ENCODE results near the gene SPATA2. TPM values are rescaled to one million over a fixed set of nuclear protein-coding genes. Genes with fewer than 3 reads are reported as not detected.

The SPATA2 gene
- total and polyA plus RNA-seq, 2 experiments from 2014 or later = 3.1 to 4.6 TPM

GRCh38 chr20:49859011-49859410 is 56.3 kb downstream of the SPATA2 start:
- H3K4me1 ChIP-seq (ENCODE audit: insufficient read depth) = no peaks in the 10 kb centered on the region
- H3K4me3 ChIP-seq = no peak overlapping the region
- no peaks in the 10 kb centered on the region for H3K9me3 ChIP-seq (ENCODE audit: low read depth)
- no peaks in the 10 kb centered on the region for H4K20me1 ChIP-seq (ENCODE audit: insufficient read depth)
- no peaks in the 10 kb centered on the region for H3K79me2 ChIP-seq (ENCODE audit: insufficient read depth)
- H3K9me2 ChIP-seq (ENCODE audit: insufficient read depth) = no peaks in the 10 kb centered on the region
- WGBS, 2 experiments (ENCODE audit: low coverage in 1 of 2, low lambda C conversion rate in 2 of 2, missing lambda C conversion rate in 2 of 2) = 84 to 90% methylated on average over 6 of the region's 6 CpGs
- H3K27ac ChIP-seq = no peak overlapping the region
- no peaks in the 10 kb centered on the region for H3F3A ChIP-seq (ENCODE audit: insufficient read depth)
- H2AFZ ChIP-seq = no peak overlapping the region
- no peak for TF ChIP-seq EZH2phosphoT487 (IDR thresholded peaks at IDR 0.05; ENCODE audit: insufficient read depth, low read depth)
- no peak for TF ChIP-seq EZH2 (IDR thresholded peaks at IDR 0.05; ENCODE audit: insufficient read depth, poor library complexity, severe bottlenecking)
- H3K36me3 ChIP-seq (ENCODE audit: low read depth) = no peaks in the 10 kb centered on the region
- no peaks in the 10 kb centered on the region for H3K27me3 ChIP-seq (replicated peaks; ENCODE audit: insufficient read depth)
- H3K4me2 ChIP-seq (ENCODE audit: unreplicated experiment) = no peak overlapping the region
- H3K9ac ChIP-seq = no peak overlapping the region
- in situ Hi-C loops (cut with MboI) = no loop called here
- DNase-seq = no peak

DNA sequence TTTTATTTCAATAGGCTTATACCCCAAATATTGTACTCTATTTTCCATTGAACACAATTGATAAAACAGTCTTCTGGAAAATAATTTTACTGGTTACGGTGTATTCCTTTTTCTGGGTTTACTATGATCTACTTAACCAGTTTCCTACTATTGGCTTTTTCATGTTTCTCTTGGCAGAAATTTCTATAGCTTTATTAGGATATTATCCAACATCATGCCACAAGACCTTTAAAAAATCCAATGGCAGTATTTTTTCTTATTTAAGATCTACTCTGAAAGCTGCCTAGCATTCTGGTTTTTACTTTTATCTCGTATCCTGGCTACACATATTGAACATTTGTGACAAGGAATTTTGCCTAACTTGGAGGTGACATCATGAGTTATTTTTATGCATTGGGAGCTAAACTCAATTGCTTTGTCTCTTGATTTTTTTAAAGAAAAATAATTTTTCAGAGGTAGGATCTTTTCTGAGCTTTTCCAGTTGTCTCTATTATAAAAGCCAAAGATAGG is 57.2 kb downstream of the SPATA2 start:
- no peak for TF ChIP-seq EZH2 (IDR thresholded peaks at IDR 0.05; ENCODE audit: insufficient read depth, poor library complexity, severe bottlenecking)
- no peak for TF ChIP-seq EZH2phosphoT487 (IDR thresholded peaks at IDR 0.05; ENCODE audit: insufficient read depth, low read depth)
- in situ Hi-C loops (cut with MboI) = no loop called here
- H3K4me1 ChIP-seq (ENCODE audit: insufficient read depth) = no peaks in the 10 kb centered on the region
- H3K4me2 ChIP-seq (ENCODE audit: unreplicated experiment) = no peak overlapping the region
- no peaks in the 10 kb centered on the region for H3K27me3 ChIP-seq (replicated peaks; ENCODE audit: insufficient read depth)
- H3K79me2 ChIP-seq (ENCODE audit: insufficient read depth) = no peaks in the 10 kb centered on the region
- peak overlapping the region; percentile 5; the same call in 1 of the 2 replicates for H3K27ac ChIP-seq
- no peak overlapping the region for H2AFZ ChIP-seq
- no peaks in the 10 kb centered on the region for H3F3A ChIP-seq (ENCODE audit: insufficient read depth)
- WGBS, 2 experiments (ENCODE audit: low coverage in 1 of 2, low lambda C conversion rate in 2 of 2, missing lambda C conversion rate in 2 of 2) = 66 to 67% methylated on average over 2 of the region's 2 CpGs
- H3K4me3 ChIP-seq = no peak overlapping the region
- no peaks in the 10 kb centered on the region for H3K36me3 ChIP-seq (ENCODE audit: low read depth)
- no peaks in the 10 kb centered on the region for H3K9me2 ChIP-seq (ENCODE audit: insufficient read depth)
- no peaks in the 10 kb centered on the region for H4K20me1 ChIP-seq (ENCODE audit: insufficient read depth)
- H3K9ac ChIP-seq = no peak overlapping the region
- DNase-seq = peak; percentile 38
- no peaks in the 10 kb centered on the region for H3K9me3 ChIP-seq (ENCODE audit: low read depth)

DNA sequence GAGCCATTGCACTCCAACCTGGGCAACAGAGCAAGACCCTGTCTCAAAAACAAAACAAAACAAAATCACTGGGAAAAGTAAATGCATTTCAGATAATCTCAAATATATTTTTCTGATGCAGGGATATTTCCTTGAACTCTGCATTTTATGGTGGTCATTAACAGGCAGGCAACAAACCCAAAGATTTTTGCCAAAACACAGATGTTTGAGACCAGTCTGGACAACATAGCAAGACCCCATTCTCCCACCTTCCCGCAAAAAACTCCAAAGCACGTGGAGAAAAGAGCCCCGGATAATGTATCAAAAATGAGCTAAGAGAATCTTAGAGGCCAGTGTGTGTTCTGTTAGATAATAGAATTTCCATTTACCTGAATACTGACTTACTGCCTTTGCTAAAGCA is 58.4 kb downstream of the SPATA2 start:
- no peaks in the 10 kb centered on the region for H4K20me1 ChIP-seq (ENCODE audit: insufficient read depth)
- no peak overlapping the region for H3K27ac ChIP-seq
- no peaks in the 10 kb centered on the region for H3K9me3 ChIP-seq (ENCODE audit: low read depth)
- WGBS, 2 experiments (ENCODE audit: low coverage in 1 of 2, low lambda C conversion rate in 2 of 2, missing lambda C conversion rate in 2 of 2) = 81 to 90% methylated on average over 3 of the region's 3 CpGs
- TF ChIP-seq EZH2phosphoT487 (IDR thresholded peaks at IDR 0.05; ENCODE audit: insufficient read depth, low read depth) = no peak
- no peak for TF ChIP-seq EZH2 (IDR thresholded peaks at IDR 0.05; ENCODE audit: insufficient read depth, poor library complexity, severe bottlenecking)
- no peak overlapping the region for H2AFZ ChIP-seq
- H3F3A ChIP-seq (ENCODE audit: insufficient read depth) = no peaks in the 10 kb centered on the region
- H3K9me2 ChIP-seq (ENCODE audit: insufficient read depth) = no peaks in the 10 kb centered on the region
- in situ Hi-C loops (cut with MboI) = no loop called here
- no peaks in the 10 kb centered on the region for H3K79me2 ChIP-seq (ENCODE audit: insufficient read depth)
- 0 out of 2 replicates have a peak, but pooled peaks cover 4% of the 10 kb centered on the region for H3K36me3 ChIP-seq (ENCODE audit: low read depth)
- H3K4me1 ChIP-seq (ENCODE audit: insufficient read depth) = no peaks in the 10 kb centered on the region
- DNase-seq = no peak
- H3K4me3 ChIP-seq = no peak overlapping the region
- H3K27me3 ChIP-seq (replicated peaks; ENCODE audit: insufficient read depth) = no peaks in the 10 kb centered on the region
- H3K9ac ChIP-seq = no peak overlapping the region
- H3K4me2 ChIP-seq (ENCODE audit: unreplicated experiment) = no peak overlapping the region

DNA sequence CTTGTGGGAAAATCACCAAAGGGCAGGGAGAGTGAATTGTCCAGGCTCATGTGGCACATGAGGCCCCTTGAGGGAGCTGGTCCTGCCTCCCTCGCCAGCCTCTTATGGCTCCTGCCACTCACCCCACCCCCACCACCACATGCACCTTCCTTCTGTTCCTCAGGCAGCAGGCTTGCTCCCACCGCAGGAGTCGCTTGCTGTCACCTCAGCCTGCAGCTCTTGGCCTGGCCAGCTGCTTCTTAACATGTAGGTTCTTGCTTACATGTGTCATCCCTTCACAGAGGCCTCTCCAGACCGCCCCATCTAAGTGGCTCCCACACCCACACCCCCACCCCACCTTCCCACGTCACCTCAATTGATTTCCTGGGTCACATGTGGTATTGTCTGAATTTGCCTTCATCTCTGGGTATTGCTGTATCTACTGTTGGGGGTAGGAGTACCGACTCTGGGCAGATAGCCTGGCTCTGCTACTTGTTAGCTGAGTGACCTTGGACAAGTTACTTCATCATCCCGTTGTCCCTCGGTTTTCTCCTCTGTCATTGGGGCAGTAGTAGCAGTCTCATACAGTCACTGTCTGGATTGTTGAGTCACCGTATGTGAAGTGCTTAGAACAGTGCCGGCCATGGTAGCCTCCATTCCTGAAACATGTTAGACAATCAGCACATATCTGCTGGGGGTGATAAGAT is 61.0 kb downstream of the SPATA2 start:
- Histone ChIP-seq H3K4me2 (ENCODE audit: unreplicated experiment) (no peak overlapping the region), H3K79me2 (ENCODE audit: insufficient read depth) (no peaks in the 10 kb centered on the region), H3K27me3 (replicated peaks; ENCODE audit: insufficient read depth) (no peaks in the 10 kb centered on the region), H3K4me3 (no peak overlapping the region), H3K27ac (no peak overlapping the region), H3K9me2 (ENCODE audit: insufficient read depth) (no peaks in the 10 kb centered on the region), H3F3A (ENCODE audit: insufficient read depth) (no peaks in the 10 kb centered on the region), H3K9me3 (ENCODE audit: low read depth) (no peaks in the 10 kb centered on the region), H4K20me1 (ENCODE audit: insufficient read depth) (no peaks in the 10 kb centered on the region), H3K36me3 (ENCODE audit: low read depth) (0 out of 2 replicates have a peak, but pooled peaks cover 11% of the 10 kb centered on the region), H2AFZ (no peak overlapping the region), H3K4me1 (ENCODE audit: insufficient read depth) (no peaks in the 10 kb centered on the region), H3K9ac (no peak overlapping the region)
- WGBS, 2 experiments (ENCODE audit: low coverage in 1 of 2, low lambda C conversion rate in 2 of 2, missing lambda C conversion rate in 2 of 2) = 82 to 91% methylated on average over 9 to 10 of the region's 10 CpGs
- in situ Hi-C loops (cut with MboI) = no loop called here
- DNase-seq = no peak
- TF ChIP-seq EZH2 (IDR thresholded peaks at IDR 0.05; ENCODE audit: insufficient read depth, poor library complexity, severe bottlenecking) = no peak
- no peak for TF ChIP-seq EZH2phosphoT487 (IDR thresholded peaks at IDR 0.05; ENCODE audit: insufficient read depth, low read depth)

Measured in GM23248 (cell line).